ENCODE results near the gene PCDHGA10. TPM values are rescaled to one million over a fixed set of nuclear protein-coding genes. Genes with fewer than 3 reads are reported as not detected.
"Not testable (repeated sequence)": the region's sequence is repeated elsewhere in the genome, so short reads cannot be mapped to it uniquely, and the experiment has no call there.

PCDHGA10 gene
- total RNA-seq, 1 donor from 2014 or later, result 12.0 TPM

DNA sequence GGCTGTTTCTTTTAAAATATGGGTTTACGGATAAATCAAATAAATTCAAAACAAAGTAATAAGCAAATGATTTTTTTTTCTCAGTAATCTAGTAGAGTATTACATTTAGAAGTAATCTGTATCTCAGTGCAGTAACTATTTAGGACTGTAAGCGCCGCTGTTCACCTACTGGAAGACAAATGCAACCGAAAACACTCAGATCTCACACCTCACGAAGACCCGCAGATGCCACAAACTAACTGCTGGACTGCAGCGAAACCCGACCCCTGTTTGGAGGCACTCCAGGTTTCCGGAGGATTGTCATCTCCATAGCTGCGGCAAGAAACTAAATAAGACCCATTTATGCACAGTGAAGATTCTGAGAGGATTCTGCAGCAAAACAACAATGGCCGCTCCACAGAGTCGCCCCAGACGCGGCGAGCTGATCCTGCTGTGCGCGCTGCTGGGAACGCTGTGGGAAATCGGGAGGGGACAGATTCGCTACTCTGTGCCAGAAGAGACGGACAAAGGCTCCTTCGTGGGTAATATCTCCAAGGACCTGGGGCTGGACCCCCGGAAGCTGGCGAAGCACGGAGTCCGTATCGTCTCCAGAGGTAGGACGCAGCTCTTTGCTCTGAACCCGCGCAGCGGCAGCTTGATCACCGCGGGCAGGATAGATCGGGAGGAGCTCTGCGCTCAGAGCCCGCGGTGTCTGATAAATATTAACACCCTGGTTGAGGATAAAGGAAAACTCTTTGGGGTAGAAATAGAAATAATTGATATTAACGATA, 20.2 kb upstream of the PCDHGA10 start, which contains the start of gene PCDHGA8:
TSS of gene PCDHGA8 (plus strand) at position 205 of the 770 bp plus-strand sequence. CDS start at position 386, 181 bp downstream.
- no peak for DNase-seq

DNA sequence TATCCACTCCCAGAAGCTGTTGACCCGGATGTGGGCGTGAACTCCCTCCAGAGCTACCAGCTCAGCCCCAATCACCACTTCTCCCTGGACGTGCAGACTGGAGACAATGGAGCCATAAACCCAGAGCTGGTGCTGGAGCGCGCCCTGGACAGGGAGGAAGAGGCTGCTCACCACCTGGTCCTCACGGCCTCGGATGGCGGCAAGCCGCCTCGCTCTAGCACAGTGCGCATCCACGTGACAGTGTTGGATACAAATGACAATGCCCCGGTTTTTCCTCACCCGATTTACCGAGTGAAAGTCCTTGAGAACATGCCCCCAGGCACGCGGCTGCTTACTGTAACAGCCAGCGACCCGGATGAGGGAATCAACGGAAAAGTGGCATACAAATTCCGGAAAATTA, 19.5 kb upstream of the PCDHGA10 start:
- no peak for DNase-seq

DNA sequence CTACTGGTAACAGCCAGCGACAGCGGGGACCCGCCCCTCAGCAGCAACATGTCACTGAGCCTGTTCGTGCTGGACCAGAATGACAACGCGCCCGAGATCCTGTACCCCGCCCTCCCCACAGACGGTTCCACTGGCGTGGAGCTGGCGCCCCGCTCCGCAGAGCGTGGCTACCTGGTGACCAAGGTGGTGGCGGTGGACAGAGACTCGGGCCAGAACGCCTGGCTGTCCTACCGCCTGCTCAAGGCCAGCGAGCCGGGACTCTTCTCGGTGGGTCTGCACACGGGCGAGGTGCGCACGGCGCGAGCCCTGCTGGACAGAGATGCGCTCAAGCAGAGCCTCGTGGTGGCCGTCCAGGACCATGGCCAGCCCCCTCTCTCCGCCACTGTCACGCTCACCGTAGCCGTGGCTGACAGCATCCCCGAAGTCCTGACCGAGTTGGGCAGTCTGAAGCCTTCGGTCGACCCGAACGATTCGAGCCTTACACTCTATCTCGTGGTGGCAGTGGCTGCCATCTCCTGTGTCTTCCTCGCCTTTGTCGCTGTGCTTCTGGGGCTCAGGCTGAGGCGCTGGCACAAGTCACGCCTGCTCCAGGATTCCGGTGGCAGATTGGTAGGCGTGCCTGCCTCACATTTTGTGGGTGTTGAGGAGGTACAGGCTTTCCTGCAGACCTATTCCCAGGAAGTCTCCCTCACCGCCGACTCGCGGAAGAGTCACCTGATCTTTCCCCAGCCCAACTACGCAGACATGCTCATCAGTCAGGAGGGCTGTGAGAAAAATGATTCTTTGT, 18.2 kb upstream of the PCDHGA10 start:
- DNase-seq, result not testable (repeated sequence)

DNA sequence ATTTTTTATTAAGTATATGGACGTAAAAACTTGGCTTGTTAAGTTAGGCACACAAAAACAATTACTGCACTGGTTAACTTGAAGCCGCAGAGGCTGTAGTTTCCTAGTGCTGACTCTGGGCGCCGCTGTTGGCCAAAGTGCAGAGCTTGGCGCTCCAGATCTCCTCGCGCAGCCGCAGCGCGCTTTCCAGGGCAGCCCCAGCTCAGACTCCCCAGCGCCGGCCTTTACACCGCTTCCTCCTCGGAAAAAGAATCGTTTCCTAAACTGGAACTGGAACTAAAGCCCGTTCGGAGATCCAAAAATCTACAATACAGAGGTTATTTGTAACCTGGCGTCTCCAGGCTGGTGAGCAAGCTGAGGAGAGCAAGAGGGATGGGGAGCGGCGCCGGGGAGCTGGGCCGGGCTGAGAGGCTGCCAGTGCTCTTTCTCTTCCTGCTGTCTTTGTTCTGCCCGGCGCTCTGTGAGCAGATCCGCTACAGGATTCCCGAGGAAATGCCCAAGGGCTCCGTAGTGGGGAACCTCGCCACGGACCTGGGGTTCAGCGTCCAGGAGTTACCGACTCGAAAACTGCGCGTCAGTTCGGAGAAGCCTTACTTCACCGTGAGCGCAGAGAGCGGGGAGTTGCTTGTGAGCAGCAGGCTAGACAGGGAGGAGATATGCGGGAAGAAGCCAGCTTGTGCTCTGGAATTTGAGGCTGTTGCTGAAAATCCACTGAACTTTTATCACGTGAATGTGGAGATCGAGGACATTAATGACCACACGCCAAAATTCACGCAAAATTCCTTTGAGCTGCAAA, 14.8 kb upstream of the PCDHGA10 start, which contains the start of gene PCDHGB5:
TSS of gene PCDHGB5 (plus strand) at position 192 of the 796 bp plus-strand sequence. CDS start at position 373, 181 bp downstream.
- not testable (repeated sequence) for DNase-seq

DNA sequence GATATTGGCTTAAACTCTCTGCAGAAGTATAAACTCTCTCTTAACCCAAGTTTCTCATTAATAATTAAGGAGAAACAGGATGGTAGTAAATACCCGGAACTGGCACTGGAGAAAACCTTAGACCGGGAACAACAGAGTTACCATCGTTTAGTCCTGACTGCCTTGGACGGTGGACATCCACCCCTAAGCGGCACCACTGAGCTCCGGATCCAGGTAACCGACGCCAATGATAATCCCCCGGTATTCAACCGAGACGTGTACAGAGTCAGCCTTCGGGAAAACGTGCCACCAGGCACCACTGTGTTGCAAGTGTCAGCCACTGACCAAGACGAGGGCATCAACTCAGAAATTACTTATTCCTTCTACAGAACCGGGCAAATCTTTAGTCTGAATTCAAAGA, 14.2 kb upstream of the PCDHGA10 start:
- no peak for DNase-seq

DNA sequence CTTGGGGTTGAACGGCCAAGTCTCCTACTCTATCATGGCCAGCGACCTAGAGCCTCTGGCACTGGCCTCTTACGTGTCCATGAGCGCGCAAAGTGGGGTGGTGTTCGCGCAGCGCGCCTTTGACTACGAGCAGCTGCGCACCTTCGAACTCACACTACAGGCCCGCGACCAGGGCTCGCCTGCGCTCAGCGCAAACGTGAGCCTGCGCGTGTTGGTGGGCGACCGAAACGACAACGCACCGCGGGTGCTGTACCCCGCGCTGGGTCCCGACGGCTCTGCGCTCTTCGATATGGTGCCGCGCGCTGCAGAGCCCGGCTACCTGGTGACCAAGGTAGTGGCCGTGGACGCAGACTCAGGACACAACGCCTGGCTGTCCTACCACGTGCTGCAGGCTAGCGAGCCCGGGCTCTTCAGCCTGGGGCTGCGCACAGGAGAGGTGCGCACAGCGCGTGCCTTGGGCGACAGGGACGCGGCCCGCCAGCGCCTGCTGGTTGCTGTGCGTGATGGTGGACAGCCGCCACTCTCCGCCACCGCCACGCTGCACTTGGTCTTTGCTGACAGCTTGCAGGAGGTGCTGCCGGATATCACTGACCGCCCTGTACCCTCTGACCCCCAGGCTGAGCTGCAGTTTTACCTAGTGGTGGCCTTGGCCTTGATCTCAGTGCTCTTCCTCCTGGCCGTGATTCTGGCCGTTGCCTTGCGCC, 13.1 kb upstream of the PCDHGA10 start:
- DNase-seq, result no peak

DNA sequence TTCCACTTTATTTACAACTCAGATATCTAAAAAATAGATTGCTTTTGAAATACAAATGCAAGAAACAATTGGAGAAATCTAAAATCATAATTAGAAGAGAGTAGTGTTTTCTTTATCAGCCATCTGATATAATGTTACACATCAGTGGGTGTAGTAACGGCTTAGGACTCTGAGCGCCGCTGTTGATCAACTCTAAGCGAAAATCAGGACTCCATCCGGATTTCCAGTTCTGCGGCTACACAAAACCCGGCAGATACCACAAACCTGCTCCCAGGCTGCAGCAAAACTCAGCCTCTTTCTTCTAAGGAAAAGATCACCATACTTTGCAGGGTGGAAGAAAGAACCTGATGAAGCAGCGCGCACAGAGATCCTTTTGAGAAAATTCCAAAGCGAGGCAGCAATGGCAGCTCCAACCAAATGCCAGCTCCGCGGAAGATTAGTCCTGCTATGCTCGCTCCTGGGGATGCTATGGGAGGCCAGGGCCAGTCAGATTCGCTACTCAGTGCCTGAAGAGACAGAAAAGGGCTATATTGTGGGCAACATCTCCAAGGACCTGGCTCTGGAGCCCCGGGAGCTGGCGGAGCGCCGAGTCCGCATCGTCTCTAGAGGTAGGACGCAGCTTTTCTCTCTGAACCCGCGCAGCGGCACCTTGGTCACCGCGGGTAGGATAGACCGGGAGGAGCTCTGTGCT, 10.1 kb upstream of the PCDHGA10 start, which contains the start of gene PCDHGA9:
TSS of gene PCDHGA9 (plus strand) at position 226 of the 691 bp plus-strand sequence. CDS start at position 401, 175 bp downstream.
- DNase-seq, result no peak

DNA sequence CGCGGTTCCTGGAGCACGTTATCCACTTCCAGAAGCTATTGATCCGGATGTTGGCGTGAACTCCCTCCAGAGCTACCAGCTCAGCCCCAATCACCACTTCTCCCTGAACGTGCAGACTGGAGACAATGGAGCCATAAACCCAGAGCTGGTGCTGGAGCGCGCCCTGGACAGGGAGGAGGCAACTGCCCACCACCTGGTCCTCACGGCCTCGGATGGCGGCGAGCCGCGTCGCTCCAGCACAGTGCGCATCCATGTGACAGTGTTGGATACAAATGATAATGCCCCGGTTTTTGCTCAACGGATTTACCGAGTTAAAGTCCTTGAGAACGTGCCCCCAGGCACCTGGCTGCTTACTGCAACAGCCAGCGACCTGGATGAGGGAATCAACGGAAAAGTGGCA, 9.4 kb upstream of the PCDHGA10 start:
- no peak for DNase-seq

DNA sequence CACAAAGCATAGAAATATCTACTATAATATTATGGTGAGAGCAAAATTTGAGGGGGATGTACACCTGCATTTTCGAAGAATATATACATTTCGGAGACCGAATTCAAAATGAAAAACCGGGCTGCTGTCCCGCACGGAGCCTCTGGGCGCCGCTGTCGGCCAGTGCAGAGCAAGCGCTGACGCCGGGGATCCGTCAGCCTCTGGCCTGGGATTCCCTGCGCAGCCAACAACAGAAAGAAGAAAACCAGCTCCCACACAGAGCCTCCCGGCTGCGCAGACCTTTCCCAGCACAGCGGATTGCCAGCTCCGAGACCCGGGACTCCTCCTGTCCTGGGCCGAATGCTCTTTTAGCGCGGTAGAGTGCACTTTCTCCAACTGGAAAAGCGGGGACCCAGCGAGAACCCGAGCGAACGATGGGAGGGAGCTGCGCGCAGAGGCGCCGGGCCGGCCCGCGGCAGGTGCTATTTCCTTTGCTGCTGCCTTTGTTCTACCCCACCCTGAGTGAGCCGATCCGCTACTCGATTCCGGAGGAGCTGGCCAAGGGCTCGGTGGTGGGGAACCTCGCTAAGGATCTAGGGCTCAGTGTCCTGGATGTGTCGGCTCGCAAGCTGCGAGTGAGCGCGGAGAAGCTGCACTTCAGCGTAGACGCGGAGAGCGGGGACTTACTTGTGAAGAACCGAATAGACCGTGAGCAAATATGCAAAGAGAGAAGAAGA, 4.8 kb upstream of the PCDHGA10 start, which contains the start of gene PCDHGB6:
TSS of gene PCDHGB6 (plus strand) at position 232 of the 716 bp plus-strand sequence. CDS start at position 414, 182 bp downstream.
- not testable (repeated sequence) for DNase-seq

DNA sequence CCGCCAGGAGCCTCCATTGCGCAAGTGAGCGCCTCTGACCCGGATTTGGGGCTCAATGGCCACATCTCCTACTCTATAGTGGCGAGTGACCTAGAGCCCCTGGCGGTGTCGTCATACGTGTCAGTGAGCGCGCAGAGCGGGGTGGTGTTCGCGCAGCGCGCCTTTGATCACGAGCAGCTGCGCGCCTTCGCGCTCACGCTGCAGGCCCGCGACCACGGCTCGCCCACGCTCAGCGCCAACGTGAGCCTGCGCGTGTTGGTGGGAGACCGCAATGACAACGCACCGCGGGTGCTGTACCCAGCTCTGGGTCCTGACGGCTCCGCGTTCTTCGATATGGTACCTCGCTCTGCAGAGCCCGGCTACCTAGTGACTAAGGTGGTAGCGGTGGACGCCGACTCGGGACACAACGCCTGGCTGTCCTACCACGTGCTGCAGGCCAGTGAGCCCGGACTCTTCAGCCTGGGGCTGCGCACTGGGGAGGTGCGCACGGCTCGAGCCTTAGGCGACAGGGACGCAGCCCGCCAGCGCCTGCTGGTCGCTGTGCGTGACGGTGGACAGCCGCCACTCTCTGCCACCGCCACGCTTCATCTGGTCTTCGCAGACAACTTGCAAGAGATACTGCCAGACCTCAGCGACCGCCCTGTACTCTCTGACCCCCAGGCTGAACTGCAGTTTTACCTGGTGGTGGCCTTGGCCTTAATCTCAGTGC, 3.0 kb upstream of the PCDHGA10 start:
- DNase-seq, result no peak

DNA sequence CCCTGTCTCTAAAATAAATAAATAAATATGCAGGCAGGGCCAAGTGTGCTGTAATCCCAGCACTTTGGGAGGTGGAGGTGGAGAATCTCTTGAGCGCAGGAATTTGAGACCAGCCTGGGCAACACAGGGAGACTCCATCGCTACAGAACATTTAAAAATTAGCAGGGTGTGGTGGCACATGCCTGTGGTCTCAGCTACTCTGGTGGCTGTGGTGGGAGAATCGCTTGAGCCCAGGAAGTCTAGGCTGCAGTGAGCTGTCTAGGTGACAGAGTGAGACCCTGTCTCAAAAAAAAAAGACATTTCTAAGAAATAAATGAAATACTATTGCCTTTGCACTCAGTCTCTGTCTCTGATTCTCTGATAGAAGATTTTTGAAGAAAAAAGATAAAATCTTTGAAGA, 1.2 kb upstream of the PCDHGA10 start:
- DNase-seq, result no peak

DNA sequence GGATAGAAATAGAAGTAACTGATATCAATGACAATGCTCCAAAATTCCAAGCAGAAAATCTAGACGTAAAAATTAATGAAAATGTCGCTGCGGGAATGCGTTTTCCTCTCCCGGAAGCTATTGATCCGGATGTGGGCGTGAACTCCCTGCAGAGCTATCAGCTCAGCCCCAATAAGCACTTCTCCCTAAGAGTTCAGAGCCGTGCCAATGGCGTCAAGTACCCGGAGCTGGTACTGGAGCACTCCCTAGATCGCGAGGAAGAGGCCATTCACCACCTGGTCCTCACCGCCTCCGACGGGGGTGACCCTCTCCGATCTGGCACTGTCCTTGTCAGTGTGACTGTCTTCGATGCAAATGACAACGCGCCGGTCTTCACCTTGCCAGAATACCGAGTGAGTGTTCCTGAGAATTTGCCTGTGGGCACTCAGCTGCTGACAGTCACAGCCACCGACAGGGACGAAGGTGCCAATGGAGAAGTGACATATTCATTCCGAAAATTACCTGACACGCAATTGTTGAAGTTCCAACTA, 818 bp downstream of the PCDHGA10 start:
- DNase-seq, result no peak

DNA sequence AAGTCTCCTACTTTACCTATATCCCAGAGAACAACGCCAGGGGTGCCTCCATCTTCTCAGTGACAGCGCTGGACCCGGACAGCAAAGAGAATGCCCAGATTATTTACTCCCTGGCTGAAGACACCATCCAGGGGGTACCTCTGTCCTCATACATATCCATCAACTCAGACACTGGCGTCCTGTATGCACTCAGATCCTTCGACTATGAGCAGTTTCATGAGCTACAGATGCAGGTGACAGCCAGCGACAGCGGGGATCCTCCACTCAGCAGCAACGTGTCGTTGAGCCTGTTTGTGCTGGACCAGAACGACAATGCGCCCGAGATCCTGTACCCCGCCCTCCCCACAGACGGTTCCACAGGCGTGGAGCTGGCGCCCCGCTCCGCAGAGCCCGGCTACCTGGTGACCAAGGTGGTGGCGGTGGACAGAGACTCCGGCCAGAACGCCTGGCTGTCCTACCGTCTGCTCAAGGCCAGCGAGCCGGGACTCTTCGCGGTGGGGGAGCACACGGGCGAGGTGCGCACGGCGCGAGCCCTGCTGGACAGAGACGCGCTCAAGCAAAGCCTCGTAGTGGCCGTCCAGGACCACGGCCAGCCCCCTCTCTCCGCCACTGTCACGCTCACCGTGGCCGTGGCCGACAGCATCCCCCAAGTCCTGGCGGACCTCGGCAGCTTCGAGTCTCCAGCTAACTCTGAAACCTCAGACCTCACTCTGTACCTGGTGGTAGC, 1.9 kb downstream of the PCDHGA10 start:
- DNase-seq, result not testable (repeated sequence)

DNA sequence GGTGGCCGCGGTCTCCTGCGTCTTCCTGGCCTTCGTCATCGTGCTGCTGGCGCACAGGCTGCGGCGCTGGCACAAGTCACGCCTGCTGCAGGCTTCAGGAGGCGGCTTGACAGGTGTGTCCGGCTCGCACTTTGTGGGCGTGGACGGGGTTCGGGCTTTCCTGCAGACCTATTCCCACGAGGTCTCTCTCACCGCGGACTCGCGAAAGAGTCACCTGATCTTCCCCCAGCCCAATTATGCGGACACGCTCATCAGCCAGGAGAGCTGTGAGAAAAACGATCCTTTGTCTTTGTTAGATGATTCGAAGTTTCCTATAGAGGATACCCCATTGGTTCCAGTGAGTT, 2.5 kb downstream of the PCDHGA10 start:
- not testable (repeated sequence) for DNase-seq

DNA sequence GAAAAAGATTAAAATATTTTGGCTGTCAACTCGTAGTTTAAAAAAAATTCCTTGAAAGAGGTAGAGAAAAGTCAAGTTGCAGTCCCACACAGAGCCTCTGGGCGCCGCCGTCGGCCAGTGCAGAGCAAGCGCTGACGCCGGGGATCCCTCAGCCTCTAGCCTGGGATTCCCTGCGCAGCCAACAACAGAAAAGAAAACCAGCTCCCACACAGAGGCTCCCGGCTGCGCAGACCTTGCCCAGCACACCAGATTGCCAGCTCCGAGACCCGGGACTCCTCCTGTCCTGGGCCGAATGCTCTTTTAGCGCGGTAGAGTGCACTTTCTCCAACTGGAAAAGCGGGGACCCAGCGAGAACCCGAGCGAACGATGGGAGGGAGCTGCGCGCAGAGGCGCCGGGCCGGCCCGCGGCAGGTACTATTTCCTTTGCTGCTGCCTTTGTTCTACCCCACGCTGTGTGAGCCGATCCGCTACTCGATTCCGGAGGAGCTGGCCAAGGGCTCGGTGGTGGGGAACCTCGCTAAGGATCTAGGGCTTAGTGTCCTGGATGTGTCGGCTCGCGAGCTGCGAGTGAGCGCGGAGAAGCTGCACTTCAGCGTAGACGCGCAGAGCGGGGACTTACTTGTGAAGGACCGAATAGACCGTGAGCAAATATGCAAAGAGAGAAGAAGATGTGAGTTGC, 4.8 kb downstream of the PCDHGA10 start, which contains the start of gene PCDHGB7:
TSS of gene PCDHGB7 (plus strand) at position 184 of the 679 bp plus-strand sequence. CDS start at position 367, 183 bp downstream.
- not testable (repeated sequence) for DNase-seq

DNA sequence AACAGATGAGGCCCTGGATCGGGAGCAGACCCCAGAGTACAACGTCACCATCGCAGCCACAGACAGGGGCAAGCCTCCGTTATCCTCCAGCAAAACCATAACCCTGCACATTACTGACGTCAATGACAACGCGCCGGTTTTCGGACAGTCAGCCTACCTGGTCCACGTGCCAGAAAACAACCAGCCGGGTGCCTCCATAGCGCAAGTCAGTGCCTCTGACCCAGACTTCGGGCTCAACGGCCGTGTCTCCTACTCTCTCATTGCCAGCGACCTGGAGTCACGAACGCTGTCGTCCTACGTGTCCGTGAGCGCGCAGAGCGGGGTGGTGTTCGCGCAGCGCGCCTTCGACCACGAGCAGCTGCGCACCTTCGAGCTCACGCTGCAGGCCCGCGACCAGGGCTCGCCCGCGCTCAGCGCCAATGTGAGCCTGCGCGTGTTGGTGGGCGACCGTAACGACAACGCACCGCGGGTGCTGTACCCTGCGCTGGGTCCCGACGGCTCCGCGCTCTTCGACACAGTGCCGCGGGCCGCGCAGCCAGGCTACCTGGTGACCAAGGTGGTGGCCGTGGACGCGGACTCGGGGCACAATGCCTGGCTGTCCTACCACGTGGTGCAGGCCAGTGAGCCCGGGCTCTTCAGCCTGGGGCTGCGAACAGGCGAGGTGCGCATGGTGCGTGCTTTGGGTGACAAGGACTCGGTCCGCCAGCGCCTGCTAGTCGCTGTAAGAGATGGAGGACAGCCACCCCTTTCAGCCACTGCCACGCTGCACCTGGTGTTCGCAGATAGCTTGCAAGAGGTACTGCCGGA, 6.5 kb downstream of the PCDHGA10 start:
- DNase-seq, result no peak
